Osteocyte (in vitro differentiated cells): ENCODE results near the gene TFAP2D. TPM values are rescaled to one million over a fixed set of nuclear protein-coding genes. Genes with fewer than 3 reads are reported as not detected.

Experiments used
- DNase-seq: peaks from one replicate; pipeline ENCODE4 v3.0.0; 2021; ENCODE audit warnings: mixed read lengths; ENCODE audit not compliant: unreplicated experiment; ENCODE audit errors: extremely low spot score
- H3K27ac Mint-ChIP-seq: one replicate; pipeline ENCODE4 v1.8.0; 2021; ENCODE audit warnings: mild to moderate bottlenecking, mixed read lengths; ENCODE audit not compliant: unreplicated experiment
- H3K27me3 Mint-ChIP-seq: one replicate; pipeline ENCODE4 v1.8.0; 2021; ENCODE audit warnings: mixed read lengths; ENCODE audit not compliant: unreplicated experiment
- H3K36me3 Mint-ChIP-seq: one replicate; pipeline ENCODE4 v1.8.0; 2021; ENCODE audit warnings: mixed read lengths; ENCODE audit not compliant: unreplicated experiment
- H3K4me1 Mint-ChIP-seq: one replicate; pipeline ENCODE4 v1.8.0; 2021; ENCODE audit warnings: mixed read lengths; ENCODE audit not compliant: unreplicated experiment
- H3K4me3 Mint-ChIP-seq: one replicate; pipeline ENCODE4 v1.8.0; 2021; ENCODE audit warnings: mild to moderate bottlenecking, moderate library complexity, mixed read lengths; ENCODE audit not compliant: unreplicated experiment
- H3K9me3 Mint-ChIP-seq: one replicate; pipeline ENCODE4 v1.8.0; 2021; ENCODE audit warnings: mixed read lengths; ENCODE audit not compliant: unreplicated experiment
- CTCF ChIP-seq: fragments of 200-600 bp; sonication (generic); IDR thresholded peaks from 2 replicates; pipeline ENCODE4 v1.5.0; 2021; ENCODE audit warnings: antibody characterized with exemption, mild to moderate bottlenecking, moderate library complexity
- total RNA-seq: library from RNA; stranded (reverse); gene quantifications from 2 replicates; pipeline ENCODE4 v1.2.1, GENCODE V29; 2021

Gene TFAP2D
- total RNA-seq, 1 donor from 2014 or later: not detected

GRCh38 chr6:50713977-50714486 lies 706 bp downstream of the TFAP2D start:
- no peak for TF ChIP-seq CTCF
- H3K4me1 Mint-ChIP-seq: peaks cover 4% of the 10 kb centered on the region
- no peaks in the 10 kb centered on the region for H3K9me3 Mint-ChIP-seq
- no peaks in the 10 kb centered on the region for H3K36me3 Mint-ChIP-seq
- H3K27ac Mint-ChIP-seq: no peak overlapping the region
- peaks cover 94% of the 10 kb centered on the region for H3K27me3 Mint-ChIP-seq
- DNase-seq: no peak
- H3K4me3 Mint-ChIP-seq: no peak overlapping the region

DNA sequence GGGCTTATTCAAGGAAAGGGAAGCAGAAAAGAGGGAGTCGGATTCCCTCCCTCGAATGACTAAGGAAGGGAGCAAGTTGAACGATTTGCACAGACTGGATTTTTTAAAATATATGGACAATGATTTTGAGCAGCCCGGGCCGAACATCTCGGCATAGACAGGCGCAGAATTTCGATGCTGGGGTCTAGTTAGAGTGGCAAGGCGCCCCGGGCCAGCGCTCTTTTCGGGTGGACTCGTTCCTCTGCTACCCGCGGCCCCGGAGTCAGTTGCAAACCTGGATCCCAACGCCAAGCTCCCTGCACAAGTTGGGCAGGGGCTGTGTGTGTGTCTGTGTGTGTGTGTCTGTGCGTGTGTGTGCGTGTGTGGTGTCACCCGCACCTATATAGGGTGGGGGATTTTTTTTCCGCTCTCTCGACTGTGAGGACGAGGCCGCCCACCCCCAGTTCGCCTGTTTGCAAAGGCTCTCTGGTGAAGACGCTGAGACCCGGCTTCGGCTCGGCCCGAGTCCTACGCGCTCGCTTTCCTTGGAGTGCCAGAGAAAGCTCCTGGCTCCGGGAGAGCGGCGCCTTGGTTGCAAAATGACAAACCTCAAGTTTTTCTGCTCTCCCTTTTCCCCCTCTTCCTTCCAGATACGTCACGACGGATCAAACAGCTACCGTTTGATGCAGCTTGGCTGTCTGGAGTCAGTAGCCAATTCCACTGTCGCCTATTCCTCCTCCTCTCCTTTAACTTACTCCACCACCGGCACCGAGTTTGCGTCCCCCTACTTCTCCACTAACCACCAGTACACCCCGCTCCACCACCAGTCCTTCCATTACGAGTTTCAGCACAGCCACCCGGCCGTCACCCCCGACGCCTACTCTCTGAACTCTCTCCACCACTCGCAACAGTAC lies 1.4 kb downstream of the TFAP2D start:
- H3K27ac Mint-ChIP-seq: no peak overlapping the region
- no peaks in the 10 kb centered on the region for H3K9me3 Mint-ChIP-seq
- H3K36me3 Mint-ChIP-seq: no peaks in the 10 kb centered on the region
- peaks cover 4% of the 10 kb centered on the region for H3K4me1 Mint-ChIP-seq
- DNase-seq: no peak
- no peak overlapping the region for H3K4me3 Mint-ChIP-seq
- TF ChIP-seq CTCF: no peak
- peaks cover 95% of the 10 kb centered on the region for H3K27me3 Mint-ChIP-seq

GRCh38 chr6:50716899-50717509 lies 3.7 kb downstream of the TFAP2D start:
- TF ChIP-seq CTCF: no peak

DNA sequence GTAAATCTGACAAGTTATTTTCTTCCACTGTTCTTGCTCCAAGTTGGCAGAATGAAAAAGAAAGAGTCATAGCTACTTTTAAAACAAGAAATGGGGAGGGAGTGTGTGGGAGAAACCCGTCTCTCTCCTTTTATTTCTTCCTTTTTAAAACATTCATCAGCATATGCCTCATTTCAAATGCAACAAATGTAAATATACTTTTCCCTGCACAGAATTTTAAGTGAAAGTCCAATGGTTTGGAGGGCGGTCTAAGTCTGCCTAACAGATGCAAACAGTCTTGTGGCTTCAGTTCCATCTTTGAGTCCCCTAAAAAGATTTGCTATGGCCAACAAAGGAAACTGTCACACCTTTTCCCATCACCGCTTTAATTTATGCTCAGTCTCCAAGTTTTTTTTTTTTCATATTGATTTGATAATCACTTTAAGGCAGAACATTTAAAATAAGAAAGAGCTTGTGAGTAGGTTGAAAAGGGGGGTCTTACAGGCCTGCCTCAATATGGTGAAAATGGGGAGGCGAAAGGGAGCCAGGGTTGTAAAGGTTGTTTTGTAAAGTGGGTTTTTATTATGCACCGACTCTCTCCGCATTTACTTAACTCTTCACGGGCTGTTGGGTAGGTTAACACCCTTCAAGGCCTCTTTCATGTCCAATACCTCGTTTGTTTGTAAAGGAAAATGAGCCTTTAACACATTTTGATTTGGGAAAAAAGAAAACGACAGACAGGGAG lies 4.6 kb downstream of the TFAP2D start:
- no peak for DNase-seq
- Mint-ChIP-seq H3K36me3 (no peaks in the 10 kb centered on the region), H3K27ac (no peak overlapping the region), H3K9me3 (peaks cover 5% of the 10 kb centered on the region), H3K27me3 (peaks cover 90% of the 10 kb centered on the region), H3K4me1 (peaks cover 4% of the 10 kb centered on the region), H3K4me3 (no peak overlapping the region)
- TF ChIP-seq CTCF: no peak

More at GRCh38 chr6:50716899-50717509, 3.7 kb downstream of the TFAP2D start:
- no peak for DNase-seq
- Mint-ChIP-seq H3K27ac (no peak overlapping the region), H3K4me1 (peaks cover 4% of the 10 kb centered on the region), H3K36me3 (no peaks in the 10 kb centered on the region), H3K27me3 (peaks cover 90% of the 10 kb centered on the region), H3K9me3 (peaks cover 5% of the 10 kb centered on the region), H3K4me3 (no peak overlapping the region)
